ENCODE data around the gene NAPB. TPM values are rescaled to one million over a fixed set of nuclear protein-coding genes. Genes with fewer than 3 reads are reported as not detected.

NAPB gene
- total and polyA plus RNA-seq, 2 of the 8 experiments (the other 6 are each of a cell fraction or from before 2014, with no cell fraction given) = 6.2 to 12.3 TPM

GRCh38 chr20:23368316-23369071 is 52.8 kb downstream of the NAPB start (continued):
- no peak for TF ChIP-seq BRCA1 (IDR thresholded peaks at IDR 0.05; ENCODE audit: low read depth, low read length)
- TF ChIP-seq CREB1 (IDR thresholded peaks at IDR 0.05) = no peak
- no peak for TF ChIP-seq SAP30 (IDR thresholded peaks at IDR 0.05; ENCODE audit: insufficient read depth, insufficient replicate concordance, low read length)
